OCI-LY1 (cell line): ENCODE measurements around the gene TUBA3E.
"Not testable (repeated sequence)": the region's sequence is repeated elsewhere in the genome, so short reads cannot be mapped to it uniquely, and the experiment has no call there.

Experiments used
- EZH2 ChIP-seq: fragments of 200-600 bp; sonication (generic), shearing (Covaris generic); IDR thresholded peaks from 2 replicates; pipeline ENCODE4 v1.8.0; 2017; ENCODE audit warnings: borderline replicate concordance, mixed run types, mild to moderate bottlenecking, antibody characterized with exemption, low read length, moderate library complexity, mixed read lengths
- TF ChIP-seq, protein P1 (sequence below): fragments of 200-600 bp; sonication (generic), shearing (Covaris generic); IDR thresholded peaks from 2 replicates; pipeline ENCODE4 v1.5.1; 2017; ENCODE audit warnings: mild to moderate bottlenecking, antibody characterized with exemption, low read length, moderate library complexity, mixed read lengths

DNA sequence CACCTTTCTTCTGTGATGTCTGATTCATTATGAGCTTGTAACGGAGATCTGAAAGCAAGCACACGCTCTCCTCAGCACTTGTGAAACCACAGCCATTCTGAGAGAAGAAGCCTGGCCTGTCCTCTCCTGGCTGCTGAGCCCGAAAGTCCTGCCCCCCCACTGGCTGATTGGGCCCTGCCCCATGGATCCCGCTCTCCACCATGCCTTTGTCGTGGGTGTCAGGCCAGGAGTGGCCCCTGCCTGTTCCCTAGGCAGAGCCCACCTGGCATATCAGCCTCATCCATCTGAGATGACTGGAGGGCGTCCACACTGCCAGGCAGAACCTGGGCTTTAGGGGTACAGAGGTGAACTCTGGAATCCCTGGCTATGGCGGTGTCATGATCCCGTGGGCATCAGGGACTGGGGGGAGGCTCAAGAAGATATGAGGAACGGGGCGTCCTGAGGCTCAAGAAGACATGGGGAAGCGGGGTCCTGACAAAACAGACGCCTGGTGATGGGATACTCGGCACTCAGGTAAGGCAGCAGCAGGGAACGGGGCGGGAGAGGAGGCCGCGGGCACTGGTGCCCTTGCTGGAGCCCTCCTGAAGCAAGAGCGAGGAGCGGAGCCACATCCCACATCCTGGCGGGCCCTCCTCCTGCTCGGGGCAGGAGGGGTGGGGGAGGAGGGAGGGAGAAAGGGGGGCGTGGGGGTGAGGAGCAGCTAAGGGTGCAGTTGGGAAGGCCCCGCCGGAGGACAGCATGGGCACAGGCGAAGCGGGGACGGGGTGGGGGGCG lies 54.8 kb downstream of the TUBA3E start:
- TF ChIP-seq, protein P1, sequence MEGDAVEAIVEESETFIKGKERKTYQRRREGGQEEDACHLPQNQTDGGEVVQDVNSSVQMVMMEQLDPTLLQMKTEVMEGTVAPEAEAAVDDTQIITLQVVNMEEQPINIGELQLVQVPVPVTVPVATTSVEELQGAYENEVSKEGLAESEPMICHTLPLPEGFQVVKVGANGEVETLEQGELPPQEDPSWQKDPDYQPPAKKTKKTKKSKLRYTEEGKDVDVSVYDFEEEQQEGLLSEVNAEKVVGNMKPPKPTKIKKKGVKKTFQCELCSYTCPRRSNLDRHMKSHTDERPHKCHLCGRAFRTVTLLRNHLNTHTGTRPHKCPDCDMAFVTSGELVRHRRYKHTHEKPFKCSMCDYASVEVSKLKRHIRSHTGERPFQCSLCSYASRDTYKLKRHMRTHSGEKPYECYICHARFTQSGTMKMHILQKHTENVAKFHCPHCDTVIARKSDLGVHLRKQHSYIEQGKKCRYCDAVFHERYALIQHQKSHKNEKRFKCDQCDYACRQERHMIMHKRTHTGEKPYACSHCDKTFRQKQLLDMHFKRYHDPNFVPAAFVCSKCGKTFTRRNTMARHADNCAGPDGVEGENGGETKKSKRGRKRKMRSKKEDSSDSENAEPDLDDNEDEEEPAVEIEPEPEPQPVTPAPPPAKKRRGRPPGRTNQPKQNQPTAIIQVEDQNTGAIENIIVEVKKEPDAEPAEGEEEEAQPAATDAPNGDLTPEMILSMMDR, result not testable (repeated sequence)
- not testable (repeated sequence) for TF ChIP-seq EZH2
